GM18868 (cell line): ENCODE measurements around the gene SWAP70.
"Not testable (repeated sequence)": the region's sequence is repeated elsewhere in the genome, so short reads cannot be mapped to it uniquely, and the experiment has no call there.

Experiments
- ATAC-seq: cut with Tn5 transposase; IDR thresholded peaks from one replicate; pipeline ENCODE4 v1.9.1; 2021; ENCODE audit warnings: mild to moderate bottlenecking, moderate library complexity; ENCODE audit not compliant: unreplicated experiment

The SWAP70 gene

GRCh38 chr11:9663699-9664275, at the start of gene SWAP70:
Gene SWAP70, plus strand, starts transcription at chr11:9664077. Its CDS starts 103 bp downstream, at chr11:9664180.
- peak; percentile 86 for ATAC-seq

DNA sequence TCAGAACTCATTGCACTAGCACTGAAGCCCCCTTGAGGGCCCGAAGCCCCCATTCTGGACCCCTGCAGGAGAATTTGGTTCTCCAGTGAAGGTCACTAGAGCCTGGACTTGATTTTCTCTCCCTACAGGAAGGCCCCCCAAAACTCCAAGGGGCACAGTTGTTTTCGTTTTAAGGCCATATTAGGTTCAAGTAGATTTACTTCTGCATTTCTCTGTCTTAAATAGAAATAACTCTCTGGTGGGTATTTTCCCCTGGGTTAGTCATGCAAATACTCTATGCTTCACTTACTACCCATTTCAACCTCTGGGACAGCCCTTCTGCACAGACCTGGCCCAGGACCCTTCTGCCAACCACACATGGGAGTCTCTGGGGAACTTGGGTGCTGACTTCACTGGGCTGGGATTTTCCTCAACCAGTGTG, 48.8 kb upstream of the SWAP70 start:
- peak; percentile 52 for ATAC-seq

DNA sequence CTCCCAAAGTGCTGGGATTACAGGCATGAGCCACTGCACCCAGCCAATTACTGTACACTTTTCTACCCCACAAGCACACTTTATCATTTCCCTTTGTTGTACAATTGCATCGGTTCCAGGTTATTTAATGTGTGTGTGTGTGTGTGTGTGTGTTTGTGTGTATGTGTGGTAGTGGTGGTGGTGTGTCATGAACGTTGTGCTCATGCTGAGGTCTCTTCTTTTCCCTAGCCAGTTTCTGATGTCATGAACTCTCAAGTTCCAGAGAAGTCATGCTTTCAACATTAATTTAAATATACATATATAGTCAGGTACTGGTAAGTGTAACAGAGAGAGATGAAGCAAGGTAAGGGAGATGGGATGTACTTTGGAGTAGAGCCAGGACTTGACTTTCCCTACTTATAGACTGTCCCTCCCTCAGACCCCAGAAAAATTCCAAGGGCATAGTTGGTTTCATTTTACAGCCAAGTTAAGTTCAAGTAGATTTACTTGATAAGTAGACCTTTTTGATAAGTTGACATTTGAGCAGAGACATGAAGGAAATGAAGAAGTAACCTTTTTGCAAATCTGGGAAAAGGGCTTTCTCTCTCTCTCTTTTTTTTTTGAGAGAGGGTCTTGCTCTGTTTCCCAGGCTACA, 47.7 kb upstream of the SWAP70 start:
- no peak for ATAC-seq

DNA sequence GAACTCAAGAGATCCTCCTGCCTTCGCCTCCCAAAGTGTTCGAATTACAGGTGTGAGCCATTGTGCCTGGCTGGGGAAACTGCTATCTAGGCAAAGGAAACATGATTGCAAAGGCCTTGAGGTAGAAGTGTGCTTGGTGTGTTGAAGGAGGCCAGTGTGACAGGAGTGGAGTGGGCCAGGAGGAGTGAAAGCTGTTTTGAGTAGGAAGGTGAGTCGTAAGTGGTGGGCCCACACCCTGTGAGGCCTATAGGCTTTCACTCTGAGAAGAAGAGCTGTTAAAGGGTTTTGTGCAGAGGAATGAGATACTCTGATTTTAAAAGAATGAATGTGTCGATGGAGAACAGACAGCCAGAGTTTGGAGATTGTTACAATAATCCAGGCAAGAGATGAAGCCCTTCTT, 47.0 kb upstream of the SWAP70 start:
- no peak for ATAC-seq

DNA sequence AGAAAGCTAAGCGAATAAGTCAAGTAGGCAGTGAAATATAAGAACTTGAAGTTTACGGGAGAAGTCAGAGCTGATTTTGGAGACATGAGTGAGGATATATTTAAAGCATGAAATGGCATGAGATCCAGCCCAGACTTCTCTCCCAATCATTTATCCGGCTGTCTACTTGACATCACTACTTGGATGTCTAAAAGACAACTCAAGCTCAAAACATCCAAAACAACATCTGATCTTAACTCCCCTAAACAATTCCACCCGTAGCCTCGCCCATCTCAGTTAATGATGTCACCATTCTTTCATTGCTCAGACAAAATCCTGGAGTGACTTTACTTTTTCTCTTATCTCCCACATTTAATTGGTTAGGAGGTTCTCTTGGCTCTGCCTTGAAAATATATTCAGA, 45.9 kb upstream of the SWAP70 start:
- no peak for ATAC-seq

DNA sequence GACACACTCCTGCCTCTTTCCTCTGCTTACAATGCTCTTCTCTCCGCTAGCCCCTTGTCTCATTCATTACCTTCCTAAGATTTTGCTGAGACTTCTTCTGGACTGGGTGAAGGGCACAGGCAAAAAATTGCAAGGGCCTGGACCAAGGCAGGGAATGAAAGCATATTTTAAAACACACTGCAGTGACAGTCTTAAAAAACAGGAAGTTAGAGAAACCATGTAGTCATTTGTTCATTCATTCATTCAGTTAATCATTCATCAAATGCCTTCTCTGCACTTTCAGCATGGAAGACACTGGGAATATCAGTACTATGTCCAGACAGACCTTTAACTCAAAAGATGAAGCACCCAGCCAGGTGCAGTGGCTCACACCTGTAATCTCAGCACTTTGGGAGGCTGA, 44.9 kb upstream of the SWAP70 start:
- no peak for ATAC-seq

DNA sequence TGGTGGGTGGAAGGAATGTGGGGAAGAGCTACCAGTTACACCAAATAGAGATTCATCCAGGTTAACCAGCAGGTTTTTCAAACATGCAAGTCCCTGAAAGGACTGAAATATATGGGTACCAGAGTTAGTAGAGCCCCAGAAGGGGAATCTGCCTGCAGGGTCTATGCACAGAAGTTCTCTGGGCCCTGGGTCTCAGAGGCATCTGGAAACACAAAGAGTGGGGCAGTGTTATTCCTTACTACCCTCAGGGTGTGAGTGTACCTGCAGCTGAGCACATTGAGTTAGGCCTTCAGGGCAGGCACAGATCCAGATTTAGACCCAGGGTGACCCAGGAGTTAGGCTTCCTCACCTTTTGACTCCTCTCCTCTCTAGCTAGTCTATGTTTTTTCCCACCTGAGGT, 43.9 kb upstream of the SWAP70 start:
- ATAC-seq: no peak

- ATAC-seq: not testable (repeated sequence)
These were observed 41.5 kb upstream of the SWAP70 start for GRCh38 chr11:9622353-9622752.

DNA sequence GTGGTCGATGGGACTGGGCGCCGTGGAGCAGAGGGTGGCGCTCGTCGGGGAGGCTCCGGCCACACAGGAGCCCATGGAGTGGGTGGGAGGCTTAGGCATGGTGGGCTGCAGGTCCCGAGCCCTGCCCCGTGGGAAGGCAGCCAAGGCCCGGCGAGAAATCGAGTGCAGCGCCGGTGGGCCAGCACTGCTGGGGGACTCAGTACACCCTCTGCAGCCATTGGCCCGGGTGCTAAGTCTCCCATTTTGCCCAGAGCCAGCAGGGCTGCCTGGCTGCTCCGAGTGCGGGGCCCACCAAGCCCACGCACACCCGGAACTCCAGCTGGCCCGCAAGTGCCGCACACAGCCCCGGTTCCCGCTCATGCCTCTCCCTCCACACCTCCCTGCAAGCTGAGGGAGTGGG, 40.8 kb upstream of the SWAP70 start:
- ATAC-seq: not testable (repeated sequence)

DNA sequence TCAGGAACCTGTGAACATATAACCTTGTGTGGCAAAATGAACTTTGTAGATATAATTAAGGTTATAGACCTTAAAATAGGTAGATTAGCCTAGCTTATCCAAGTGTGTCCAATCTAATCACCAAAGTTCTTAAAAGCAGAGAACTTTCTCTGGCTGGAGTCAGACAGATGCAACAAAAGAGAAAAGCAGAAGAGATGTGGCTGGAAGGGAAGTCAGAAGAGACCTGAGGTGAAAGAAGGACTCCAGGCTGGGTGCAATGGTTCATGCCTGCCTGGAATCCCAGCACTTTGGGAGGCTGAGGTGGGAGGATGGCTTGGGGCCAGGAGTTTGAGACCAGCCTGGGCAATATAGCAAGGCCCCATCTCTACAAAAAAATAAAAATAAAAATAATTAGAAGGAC, 39.4 kb upstream of the SWAP70 start:
- ATAC-seq: no peak

- no peak for ATAC-seq
These were observed 38.7 kb upstream of the SWAP70 start for GRCh38 chr11:9625162-9625561.

- ATAC-seq: no peak
These were observed 38.1 kb upstream of the SWAP70 start for GRCh38 chr11:9625728-9626127.

- ATAC-seq: no peak
These were observed 37.1 kb upstream of the SWAP70 start for GRCh38 chr11:9626496-9627394.

GRCh38 chr11:9629064-9629463, 34.8 kb upstream of the SWAP70 start:
- no peak for ATAC-seq

- no peak for ATAC-seq
These were observed 30.2 kb upstream of the SWAP70 start for GRCh38 chr11:9633679-9634078.

GRCh38 chr11:9636691-9637090, 27.2 kb upstream of the SWAP70 start:
- no peak for ATAC-seq

- no peak for ATAC-seq
These were observed 24.8 kb upstream of the SWAP70 start for GRCh38 chr11:9639099-9639498.

- ATAC-seq: no peak
These were observed 23.9 kb upstream of the SWAP70 start for GRCh38 chr11:9639985-9640384.

- ATAC-seq: no peak
These were observed 21.0 kb upstream of the SWAP70 start for GRCh38 chr11:9642894-9643293.

- ATAC-seq: no peak
These were observed 20.1 kb upstream of the SWAP70 start for GRCh38 chr11:9643751-9644150.

GRCh38 chr11:9645881-9646280, 18.0 kb upstream of the SWAP70 start:
- no peak for ATAC-seq

DNA sequence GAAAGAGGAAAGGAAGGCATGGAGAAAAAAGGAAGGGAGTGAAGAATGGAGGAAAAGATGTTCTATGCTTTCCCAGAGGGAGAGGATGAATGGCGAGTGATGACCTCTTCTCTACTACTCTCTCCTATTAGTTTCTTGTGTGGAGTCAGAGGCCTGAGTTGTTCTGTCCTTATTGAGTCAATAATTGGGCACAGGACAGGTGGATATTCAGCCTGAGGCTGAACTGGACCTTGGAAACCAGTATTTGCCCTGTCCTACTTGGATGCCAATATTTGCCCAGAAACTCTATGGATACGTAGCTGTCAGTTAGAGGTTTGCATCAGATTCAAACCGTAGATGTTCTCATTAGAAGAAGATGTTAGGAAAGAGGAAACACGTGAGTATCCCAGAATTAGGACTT, 17.6 kb upstream of the SWAP70 start:
- no peak for ATAC-seq
